Adrenal gland (tissue), 12 donors: ENCODE measurements around the gene SLC9A3. TPM values are rescaled to one million over a fixed set of nuclear protein-coding genes. Genes with fewer than 3 reads are reported as not detected.

ENCODE experiments used
- DNase-seq, 7 donors: peaks; one replicate each; pipeline ENCODE4 v3.0.0-alpha.2; 2019 to 2020
- H3K27ac ChIP-seq, 5 donors: fragments of 200-600 bp; sonication (generic) in 4 of 5; 1 replicate in 3 of 5; 2 replicates in 2 of 5; pipeline versions ENCODE4 v1.5.1 to v1.8.0; 2016 to 2020; ENCODE audit warnings: mild to moderate bottlenecking in 1 of 5
- H3K27me3 ChIP-seq: fragments of 200-600 bp; 2 replicates; pipeline ENCODE4 v1.8.0; 2021
- H3K36me3 ChIP-seq, 2 donors: fragments of 200-600 bp; replicated peaks in 1 of 2; 1 replicate in 1 of 2; 2 replicates in 1 of 2; pipeline versions ENCODE4 v1.5.1 to v1.8.0; 2018 to 2022
- H3K4me1 ChIP-seq, 2 donors: fragments of 200-600 bp; replicated peaks in 1 of 2; 1 replicate in 1 of 2; 2 replicates in 1 of 2; pipeline versions ENCODE4 v1.5.1 to v1.8.0; 2018 to 2021
- H3K4me3 ChIP-seq, 4 donors: fragments of 200-600 bp; sonication (generic) in 3 of 4; one replicate each; pipeline ENCODE4 v1.5.1; 2016 to 2018
- H3K9me3 ChIP-seq, 3 donors: fragments of 200-600 bp; sonication (generic) in 1 of 3; replicated peaks in 1 of 3; 1 replicate in 2 of 3; 2 replicates in 1 of 3; pipeline versions ENCODE4 v1.5.1 to v1.8.0; 2016 to 2021
- POLR2A ChIP-seq, 2 donors: fragments of 450-650 bp; IDR thresholded peaks; one replicate each; pipeline ENCODE4 v1.6.1; 2017; ENCODE audit warnings: antibody characterized with exemption in 2 of 2, mild to moderate bottlenecking in 2 of 2, moderate library complexity in 1 of 2
- WGBS, 4 donors: extraction: QIAGEN DNeasy Blood & Tissue Kit in 2 of 4; methylation state at CpG; one replicate each; pipeline versions ENCODE4 v1.1.5 to v1.1.7; 2013 to 2017; 5-methylcytosine and 5-hydroxymethylcytosine counted together
- intact Hi-C, 2 donors: fragments of 100-400 bp; cut with DNase I; formaldehyde crosslinking; loops; one replicate each; pipeline versions ENCODE4 v1.14.1 to v1.15.0; 2022 to 2023
- polyA plus RNA-seq, 3 donors: library from polyadenylated mRNA; stranded (reverse); fragments of 200-250 nt in 2 of 3; fragments of 350-450 nt in 1 of 3; fragmentation: Illumina TruSeq in 1 of 3; extraction: RNeasy Lipid Tissue Mini Kit (QIAGEN cat#74804) in 1 of 3; gene quantifications; one replicate each; pipeline ENCODE4 v1.2.3, GENCODE V29; 2013 to 2014
- total RNA-seq, 9 donors: library from RNA; depleted of rRNA in 4 of 9; stranded (reverse); fragments of >200 nt in 4 of 9; fragments of 120-200 nt in 1 of 9; fragmentation: NEBNext Ultra II Directional in 1 of 9; extraction: Animal tissue kit (Norgen Biotek cat#: 25700) in 1 of 9; gene quantifications; one replicate each; pipeline versions ENCODE4 v1.1.0 to v1.2.4, GENCODE V29; 2013 to 2023
- TF ChIP-seq, protein P1 (sequence below), 6 experiments: fragments of 450-650 bp in 4 of 6; fragments of 200-600 bp in 2 of 6; sonication (generic) in 1 of 6; IDR thresholded peaks; 1 replicate in 5 of 6; 2 replicates in 1 of 6; pipeline versions ENCODE4 v1.5.1 to v1.8.0; 2016 to 2021; ENCODE audit warnings: antibody characterized with exemption in 6 of 6, mild to moderate bottlenecking in 2 of 6, moderate library complexity in 1 of 6
- donor health status: healthy with polysubstance abuse.
- donor health status: Bipolar disorder and iron deficiency.
- donor health status: DM: yes; HTN: yes; CAD: no.
- donor health status: DM: no; HTN: no; CAD: no.
- donor health status: DM: no; HTN: no; CAD: no.
- donor health status: DM: yes; HTN: yes; CAD: no.

The SLC9A3 gene
- total and polyA plus RNA-seq, 12 donors = 0.83 to 5.5 (median 1.7) TPM

DNA sequence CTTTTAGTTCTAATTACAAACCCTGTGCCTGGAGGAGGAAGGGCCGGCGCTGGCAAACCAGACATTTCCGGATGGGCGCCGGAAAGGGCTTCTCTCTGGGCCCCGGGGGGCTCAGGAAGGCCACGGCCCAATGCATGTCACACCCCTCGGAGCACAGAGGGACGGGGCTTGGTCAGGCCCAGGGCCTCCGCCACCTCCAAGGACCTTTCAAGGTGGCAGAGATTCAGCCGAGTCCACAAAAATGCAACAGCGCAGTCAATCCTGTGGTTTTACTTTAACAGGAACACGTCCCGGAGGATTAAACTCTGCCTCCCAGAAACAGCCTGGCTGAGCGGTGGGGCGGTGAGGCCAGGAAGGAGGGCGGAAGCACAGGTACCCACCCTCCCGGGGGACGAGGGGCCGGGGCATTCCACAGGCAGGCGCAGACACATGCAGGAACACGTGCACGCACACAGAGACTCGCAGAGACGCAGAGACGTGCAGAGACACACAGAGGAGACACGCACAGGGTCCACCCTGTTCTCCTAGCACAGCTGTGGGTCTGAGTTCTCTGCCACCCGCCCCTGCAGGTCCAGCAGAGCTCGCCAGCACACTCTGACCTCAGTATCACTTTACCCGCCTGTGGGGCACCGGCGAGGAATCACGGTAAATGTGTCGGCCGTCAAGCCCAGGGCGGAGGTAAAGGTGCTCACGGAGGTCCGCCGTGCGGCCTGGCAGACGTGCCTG is 23.0 kb downstream of the SLC9A3 start:
- H3K36me3 ChIP-seq = no peaks in the 10 kb centered on the region
- H3K9me3 ChIP-seq = no peaks in the 10 kb centered on the region
- no peak for TF ChIP-seq POLR2A (IDR thresholded peaks at IDR 0.05)
- 70 to 78% (median 74%) methylated on average over 6 to 41 of the region's 41 CpGs for WGBS, 4 donors
- no peak overlapping the region for H3K4me3 ChIP-seq
- intact Hi-C loops = no loop called here
- DNase-seq = no peak
- H3K27ac ChIP-seq = no peak overlapping the region
- H3K27me3 ChIP-seq = peaks cover 8% of the 10 kb centered on the region
- no peaks in the 10 kb centered on the region for H3K4me1 ChIP-seq

DNA sequence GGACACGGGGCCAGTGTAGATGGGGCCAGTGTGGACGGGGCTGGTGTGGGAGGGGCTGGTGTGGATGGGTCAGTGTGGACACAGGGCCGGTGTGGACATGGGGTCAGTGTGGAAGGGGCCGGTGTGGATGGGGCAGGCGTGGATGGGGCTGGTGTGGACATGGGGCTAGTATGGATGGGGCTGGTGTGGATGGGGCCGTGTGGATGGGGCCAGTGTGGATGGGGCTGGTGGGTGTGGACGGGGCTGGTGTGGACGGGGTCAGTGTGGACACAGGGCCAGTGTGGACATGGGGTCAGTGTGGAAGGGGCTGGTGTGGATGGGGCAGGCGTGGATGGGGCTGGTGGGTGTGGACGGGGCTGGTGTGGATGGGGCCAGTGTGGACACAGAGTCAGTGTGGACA is 23.8 kb downstream of the SLC9A3 start:
- peaks cover 3% of the 10 kb centered on the region for H3K27me3 ChIP-seq
- DNase-seq = no peak
- no peaks in the 10 kb centered on the region for H3K9me3 ChIP-seq
- no peak for TF ChIP-seq POLR2A (IDR thresholded peaks at IDR 0.05)
- H3K27ac ChIP-seq = no peak overlapping the region
- WGBS, 4 donors = 79 to 92% (median 85%) methylated on average over 9 to 10 of the region's 10 CpGs
- H3K4me1 ChIP-seq = no peaks in the 10 kb centered on the region
- H3K4me3 ChIP-seq = no peak overlapping the region
- no peaks in the 10 kb centered on the region for H3K36me3 ChIP-seq
- intact Hi-C loops = no loop called here

DNA sequence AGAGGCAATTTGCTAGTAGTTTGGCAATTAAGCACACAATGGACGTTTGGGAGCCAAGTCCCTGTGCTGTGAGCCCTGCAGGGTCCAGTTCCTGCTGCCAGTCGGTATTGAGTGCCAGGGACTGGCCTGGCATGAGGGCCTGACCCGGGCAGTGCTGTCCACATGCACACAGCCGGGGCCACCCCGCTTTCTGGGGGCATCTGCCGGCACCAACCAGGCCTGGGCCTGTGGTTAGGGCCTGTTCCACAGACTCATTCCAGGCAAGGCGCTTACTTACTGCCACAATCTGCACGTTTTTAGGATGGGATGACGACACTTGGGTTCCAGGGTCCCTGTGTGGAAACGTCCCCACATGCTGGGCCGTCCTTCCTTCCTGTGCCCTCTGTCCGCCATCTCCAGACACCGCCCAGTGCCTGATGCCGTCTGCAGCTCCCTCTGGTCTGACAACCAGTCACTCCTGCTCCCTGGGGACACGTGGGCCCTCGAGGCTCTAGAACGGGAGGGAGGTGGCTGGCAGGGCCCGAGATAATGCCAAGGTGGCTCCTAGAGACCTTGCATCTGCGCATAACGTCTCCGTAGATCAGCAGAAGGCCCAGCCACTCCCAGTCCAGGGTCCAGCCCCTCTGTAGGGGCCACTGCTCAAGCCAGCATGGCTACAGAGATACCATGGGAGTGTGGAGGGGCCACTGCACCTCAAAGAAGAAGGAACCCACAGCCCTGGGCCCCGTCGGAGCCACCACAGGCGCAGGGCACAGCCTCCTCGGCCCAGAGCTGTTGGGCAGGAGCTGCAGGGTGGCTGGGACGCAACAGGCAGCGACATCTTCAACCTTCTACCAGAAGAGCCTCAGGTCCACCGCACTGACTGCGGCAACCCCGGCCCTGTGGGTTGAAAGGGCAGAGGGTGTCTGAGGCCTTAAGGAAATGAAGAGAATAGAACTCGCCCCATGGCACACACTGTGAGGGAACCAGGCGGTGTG is 24.7 kb downstream of the SLC9A3 start:
- Histone ChIP-seq H3K27ac (no peak overlapping the region), H3K4me1 (no peaks in the 10 kb centered on the region), H3K9me3 (no peaks in the 10 kb centered on the region), H3K36me3 (no peaks in the 10 kb centered on the region), H3K27me3 (peaks cover 3% of the 10 kb centered on the region), H3K4me3 (no peak overlapping the region)
- intact Hi-C loops = no loop called here
- TF ChIP-seq POLR2A (IDR thresholded peaks at IDR 0.05) = no peak
- TF ChIP-seq, protein P1, sequence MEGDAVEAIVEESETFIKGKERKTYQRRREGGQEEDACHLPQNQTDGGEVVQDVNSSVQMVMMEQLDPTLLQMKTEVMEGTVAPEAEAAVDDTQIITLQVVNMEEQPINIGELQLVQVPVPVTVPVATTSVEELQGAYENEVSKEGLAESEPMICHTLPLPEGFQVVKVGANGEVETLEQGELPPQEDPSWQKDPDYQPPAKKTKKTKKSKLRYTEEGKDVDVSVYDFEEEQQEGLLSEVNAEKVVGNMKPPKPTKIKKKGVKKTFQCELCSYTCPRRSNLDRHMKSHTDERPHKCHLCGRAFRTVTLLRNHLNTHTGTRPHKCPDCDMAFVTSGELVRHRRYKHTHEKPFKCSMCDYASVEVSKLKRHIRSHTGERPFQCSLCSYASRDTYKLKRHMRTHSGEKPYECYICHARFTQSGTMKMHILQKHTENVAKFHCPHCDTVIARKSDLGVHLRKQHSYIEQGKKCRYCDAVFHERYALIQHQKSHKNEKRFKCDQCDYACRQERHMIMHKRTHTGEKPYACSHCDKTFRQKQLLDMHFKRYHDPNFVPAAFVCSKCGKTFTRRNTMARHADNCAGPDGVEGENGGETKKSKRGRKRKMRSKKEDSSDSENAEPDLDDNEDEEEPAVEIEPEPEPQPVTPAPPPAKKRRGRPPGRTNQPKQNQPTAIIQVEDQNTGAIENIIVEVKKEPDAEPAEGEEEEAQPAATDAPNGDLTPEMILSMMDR (IDR thresholded peaks at IDR 0.05) = no peak
- no peak for DNase-seq
- 74 to 88% (median 85%) methylated on average over 11 to 32 of the region's 32 CpGs for WGBS, 4 donors

DNA sequence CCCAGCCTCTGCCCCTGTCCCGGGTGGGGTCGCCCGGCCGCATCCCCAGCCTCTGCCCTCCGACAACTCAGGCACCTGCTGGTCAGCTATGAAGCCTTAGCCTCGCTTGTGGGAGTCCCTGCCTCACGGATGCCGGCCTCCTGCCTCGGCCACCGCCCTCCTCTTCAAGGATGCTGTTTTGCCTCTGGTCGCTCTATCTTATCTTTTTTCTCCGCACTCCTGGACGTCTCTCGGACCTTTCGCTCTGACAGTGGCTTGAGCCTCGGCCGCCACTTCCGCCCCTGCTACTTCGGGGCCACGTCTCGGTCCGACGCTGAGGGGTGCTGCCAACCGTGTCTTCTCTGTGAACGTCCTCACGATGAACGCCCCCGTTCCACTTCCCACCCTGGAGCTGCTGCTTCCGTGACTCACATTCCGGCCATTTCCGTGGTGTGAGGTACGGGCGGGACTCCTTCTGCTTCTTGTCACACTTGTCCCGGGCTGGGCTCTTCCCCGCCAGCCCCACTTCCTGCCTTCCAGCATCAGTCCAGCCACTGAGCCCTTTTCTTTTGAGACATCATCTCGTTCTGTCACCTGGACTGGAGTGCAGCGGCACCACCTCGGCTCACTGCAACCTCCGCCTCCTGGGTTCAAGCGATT is 26.3 kb downstream of the SLC9A3 start:
- no peaks in the 10 kb centered on the region for H3K9me3 ChIP-seq
- no peak for DNase-seq
- no peaks in the 10 kb centered on the region for H3K4me1 ChIP-seq
- no peak overlapping the region for H3K4me3 ChIP-seq
- no peak for TF ChIP-seq POLR2A (IDR thresholded peaks at IDR 0.05)
- TF ChIP-seq, protein P1 (IDR thresholded peaks at IDR 0.05) = no peak
- intact Hi-C loops = no loop called here
- no peak overlapping the region for H3K27ac ChIP-seq
- H3K36me3 ChIP-seq = no peaks in the 10 kb centered on the region
- peaks cover 7% of the 10 kb centered on the region for H3K27me3 ChIP-seq
- WGBS, 4 donors = 74 to 84% (median 82%) methylated on average over 35 to 40 of the region's 40 CpGs
